NT2/D1 (cell line): ENCODE results near the gene GLCE.

Source experiments
- DNase-seq: peaks from one replicate; pipeline ENCODE4 v3.0.0-alpha.2; 2011; ENCODE audit warnings: low read depth, low spot score
- H3K27me3 ChIP-seq: 2 replicates; pipeline ENCODE4 v1.6.0; 2011; ENCODE audit warnings: mild to moderate bottlenecking; ENCODE audit not compliant: insufficient read length, insufficient read depth
- H3K36me3 ChIP-seq: 2 replicates; pipeline ENCODE4 v1.6.1; 2011; ENCODE audit warnings: mild to moderate bottlenecking, low read length, mixed read lengths; ENCODE audit not compliant: insufficient read depth, insufficient read length
- H3K4me1 ChIP-seq: 2 replicates; pipeline ENCODE4 v1.5.1; 2011; ENCODE audit not compliant: insufficient read depth, insufficient read length
- H3K4me3 ChIP-seq: 2 replicates; pipeline ENCODE4 v1.5.1; 2011; ENCODE audit warnings: low read depth; ENCODE audit not compliant: insufficient read length
- H3K9ac ChIP-seq: 2 replicates; pipeline ENCODE4 v1.6.0; 2011; ENCODE audit warnings: low read depth; ENCODE audit not compliant: insufficient read length
- H3K9me3 ChIP-seq: 2 replicates; pipeline ENCODE4 v1.5.1; 2011; ENCODE audit warnings: mild to moderate bottlenecking, low read length; ENCODE audit not compliant: insufficient read depth
- SUZ12 ChIP-seq: IDR thresholded peaks from 2 replicates; pipeline ENCODE4 v1.6.1; 2011; ENCODE audit not compliant: insufficient read length, insufficient read depth; ENCODE audit errors: extremely low read depth
- YY1 ChIP-seq: IDR thresholded peaks from 2 replicates; pipeline ENCODE4 v1.6.1; 2011; ENCODE audit not compliant: insufficient read length, insufficient read depth
- ZNF274 ChIP-seq: IDR thresholded peaks from 2 replicates; pipeline ENCODE4 v1.6.1; 2011; ENCODE audit warnings: mild to moderate bottlenecking, low read depth, low read length

GLCE gene

DNA sequence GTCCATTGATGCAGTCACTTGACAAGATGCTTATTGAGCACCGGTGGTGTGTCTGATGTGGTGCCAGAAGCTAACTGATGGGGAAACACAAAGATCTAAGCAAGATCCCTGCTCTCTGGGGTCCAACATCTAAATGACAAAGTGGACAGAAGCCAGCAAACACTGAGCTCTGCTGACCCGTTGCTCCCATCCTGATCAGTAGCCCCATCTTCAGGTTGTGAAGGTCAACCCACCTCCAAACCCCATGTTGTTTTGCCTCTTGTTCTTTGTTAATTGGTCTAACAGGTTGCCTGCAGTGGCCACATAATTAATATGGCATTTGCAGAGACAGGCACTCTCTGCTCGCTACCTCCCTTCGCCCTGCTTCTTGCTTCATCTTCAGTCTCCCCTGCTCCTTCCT is 21.5 kb upstream of the GLCE start:
- Histone ChIP-seq H3K4me3 (no peak overlapping the region), H3K27me3 (no peaks in the 10 kb centered on the region), H3K9ac (no peak overlapping the region), H3K9me3 (no peaks in the 10 kb centered on the region), H3K36me3 (no peaks in the 10 kb centered on the region), H3K4me1 (no peaks in the 10 kb centered on the region)
- TF ChIP-seq ZNF274: no peak
- TF ChIP-seq YY1: no peak
- no peak for TF ChIP-seq SUZ12
- DNase-seq: no peak

GRCh38 chr15:69140306-69140705 is 20.1 kb upstream of the GLCE start:
- TF ChIP-seq SUZ12 (no peak), ZNF274 (no peak)
- no peaks in the 10 kb centered on the region for H3K36me3 ChIP-seq
- H3K9me3 ChIP-seq: no peaks in the 10 kb centered on the region
- no peak for DNase-seq
- no peak overlapping the region for H3K9ac ChIP-seq
- no peak overlapping the region for H3K4me3 ChIP-seq
- no peaks in the 10 kb centered on the region for H3K27me3 ChIP-seq
- no peaks in the 10 kb centered on the region for H3K4me1 ChIP-seq

- H3K9me3 ChIP-seq: no peaks in the 10 kb centered on the region
- no peak overlapping the region for H3K9ac ChIP-seq
- TF ChIP-seq ZNF274: no peak
- no peak for TF ChIP-seq SUZ12
- no peaks in the 10 kb centered on the region for H3K27me3 ChIP-seq
- no peak overlapping the region for H3K4me3 ChIP-seq
- no peaks in the 10 kb centered on the region for H3K36me3 ChIP-seq
- DNase-seq: no peak
- no peaks in the 10 kb centered on the region for H3K4me1 ChIP-seq
Observed at GRCh38 chr15:69141286-69141701, 19.1 kb upstream of the GLCE start.

- no peaks in the 10 kb centered on the region for H3K27me3 ChIP-seq
- H3K9me3 ChIP-seq: no peaks in the 10 kb centered on the region
- TF ChIP-seq SUZ12 (no peak), ZNF274 (no peak), YY1 (no peak)
- H3K9ac ChIP-seq: no peak overlapping the region
- no peaks in the 10 kb centered on the region for H3K4me1 ChIP-seq
- DNase-seq: no peak
- no peaks in the 10 kb centered on the region for H3K36me3 ChIP-seq
- no peak overlapping the region for H3K4me3 ChIP-seq
Observed at GRCh38 chr15:69141833-69142232, 18.6 kb upstream of the GLCE start.

DNA sequence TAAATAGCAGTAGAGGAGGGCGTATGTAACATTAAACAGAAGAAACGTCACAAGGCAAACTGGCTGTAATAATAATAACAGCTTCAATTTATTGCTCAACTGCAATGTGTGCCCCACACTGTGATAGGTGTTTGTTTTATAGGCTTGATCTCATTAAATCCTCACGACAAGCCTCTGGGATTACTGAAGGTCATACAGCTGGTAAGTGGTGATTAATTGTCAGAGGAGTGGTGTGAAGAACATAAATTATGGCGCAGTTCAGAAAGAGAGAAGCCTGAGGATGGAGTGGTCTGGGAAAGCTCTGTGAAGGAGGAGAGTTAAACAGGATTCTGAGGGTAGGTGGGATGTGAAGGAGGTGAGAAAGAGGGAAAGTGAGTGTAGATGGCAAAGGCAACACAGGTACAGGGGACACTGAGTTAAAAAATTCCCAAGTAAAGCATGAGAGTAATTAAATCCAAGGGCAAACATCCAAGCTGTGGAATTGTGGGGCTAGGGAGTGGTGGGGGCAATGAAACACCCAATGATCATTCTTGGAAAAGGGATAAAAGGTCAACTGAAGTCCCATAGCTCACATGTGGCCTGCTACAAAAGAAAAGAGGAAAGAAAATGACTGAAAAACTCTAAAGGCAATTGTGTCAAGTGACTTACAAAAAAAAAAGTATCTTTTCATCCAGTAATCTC is 16.5 kb upstream of the GLCE start:
- H3K4me1 ChIP-seq: no peaks in the 10 kb centered on the region
- H3K4me3 ChIP-seq: no peak overlapping the region
- H3K27me3 ChIP-seq: no peaks in the 10 kb centered on the region
- H3K36me3 ChIP-seq: no peaks in the 10 kb centered on the region
- TF ChIP-seq SUZ12 (no peak), YY1 (no peak), ZNF274 (no peak)
- no peaks in the 10 kb centered on the region for H3K9me3 ChIP-seq
- no peak overlapping the region for H3K9ac ChIP-seq
- DNase-seq: no peak

- H3K4me1 ChIP-seq: no peaks in the 10 kb centered on the region
- no peaks in the 10 kb centered on the region for H3K36me3 ChIP-seq
- H3K27me3 ChIP-seq: peaks cover under 1% of the 10 kb centered on the region
- no peak overlapping the region for H3K4me3 ChIP-seq
- no peak for DNase-seq
- TF ChIP-seq YY1: no peak
- no peak overlapping the region for H3K9ac ChIP-seq
- no peaks in the 10 kb centered on the region for H3K9me3 ChIP-seq
Observed at GRCh38 chr15:69144530-69144929, 15.9 kb upstream of the GLCE start.

DNA sequence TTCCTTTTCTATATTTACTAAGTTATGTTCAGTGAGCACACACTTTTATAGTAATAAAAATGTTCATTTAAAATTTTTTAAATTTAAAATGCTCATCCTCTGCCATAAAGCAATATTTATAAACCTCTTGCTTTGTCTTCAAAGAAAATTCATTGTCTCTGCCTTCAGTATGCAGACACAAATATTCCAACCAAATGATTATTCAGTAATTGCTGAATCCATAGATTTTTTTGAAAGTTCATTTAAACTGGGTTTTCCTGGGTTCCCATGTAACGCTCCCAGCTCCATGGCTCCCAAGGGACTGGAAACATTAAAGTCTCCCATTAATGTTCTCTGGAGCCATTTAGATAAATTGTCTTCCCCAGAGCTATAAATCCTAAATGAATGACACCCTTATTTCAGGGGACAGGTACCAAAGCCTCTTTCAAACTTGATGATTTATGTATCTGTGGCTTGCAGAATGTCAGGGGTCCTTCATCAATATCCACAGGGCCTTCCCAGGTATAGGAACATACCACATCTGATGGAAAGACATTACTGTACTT is 15.2 kb upstream of the GLCE start:
- H3K36me3 ChIP-seq: no peaks in the 10 kb centered on the region
- H3K9ac ChIP-seq: no peak overlapping the region
- H3K27me3 ChIP-seq: peaks cover 7% of the 10 kb centered on the region
- no peak overlapping the region for H3K4me3 ChIP-seq
- TF ChIP-seq YY1 (no peak), ZNF274 (no peak), SUZ12 (no peak)
- H3K4me1 ChIP-seq: no peaks in the 10 kb centered on the region
- no peak for DNase-seq
- H3K9me3 ChIP-seq: no peaks in the 10 kb centered on the region
